Activated CD8-positive, alpha-beta memory T cell treated with anti-CD3 and anti-CD28 coated beads, Interleukin-2, amount 50 U/mL, for 1 hour (primary cell): ENCODE data around the gene YAE1.
A peak's percentile ranks its signal among the peaks of the same experiment; 100 is the strongest.

Source experiments
- DNase-seq: peaks from one replicate; pipeline ENCODE4 v3.0.0-alpha.2; 2020; ENCODE audit errors: extremely low read depth

Gene YAE1

DNA sequence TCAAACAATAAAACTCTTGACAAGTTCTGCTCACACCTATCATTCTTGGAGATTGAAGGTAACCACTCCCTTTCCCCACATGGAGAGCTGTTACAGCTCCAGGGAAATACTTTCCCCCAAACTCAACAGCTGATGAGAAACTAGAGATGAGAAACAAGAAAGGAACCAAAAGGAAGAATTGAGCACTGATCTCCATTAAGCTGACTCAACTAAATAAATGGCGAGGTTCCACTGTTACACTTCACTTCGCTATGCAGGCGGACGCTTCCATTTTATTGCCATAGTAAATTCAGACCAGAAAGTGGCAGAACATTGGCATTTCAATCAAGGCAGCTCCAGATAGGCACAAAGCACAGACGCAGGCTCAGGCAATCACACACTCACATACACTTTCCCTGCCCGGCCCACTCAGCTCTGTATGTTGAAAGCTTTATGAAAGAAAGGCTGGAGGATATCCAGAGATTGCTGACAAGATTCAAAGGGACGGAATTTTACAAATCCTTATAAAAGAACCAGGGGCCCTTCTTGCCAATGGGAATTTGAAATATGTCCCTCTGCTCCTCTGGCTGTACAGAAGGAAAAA is 11.5 kb upstream of the YAE1 start:
- no peak for DNase-seq

DNA sequence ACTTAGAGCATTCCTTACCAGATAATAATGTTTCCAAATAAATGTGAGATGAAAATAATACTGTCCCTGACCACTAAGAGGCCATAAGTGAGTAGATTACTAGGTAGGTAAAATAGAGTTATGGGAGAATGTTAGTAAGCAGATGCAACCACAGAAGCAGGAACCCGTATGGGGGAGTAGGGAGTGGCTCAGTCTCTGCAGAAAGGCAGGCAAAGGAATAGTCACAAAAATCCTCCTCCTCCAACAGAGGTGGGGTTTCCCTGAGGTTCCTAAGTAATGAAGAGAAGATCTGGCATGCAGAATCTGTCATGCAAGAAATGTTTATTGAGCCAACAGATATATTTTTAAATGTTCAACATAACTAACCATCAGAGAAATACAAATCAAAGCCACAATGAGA is 9.0 kb upstream of the YAE1 start:
- DNase-seq = no peak

DNA sequence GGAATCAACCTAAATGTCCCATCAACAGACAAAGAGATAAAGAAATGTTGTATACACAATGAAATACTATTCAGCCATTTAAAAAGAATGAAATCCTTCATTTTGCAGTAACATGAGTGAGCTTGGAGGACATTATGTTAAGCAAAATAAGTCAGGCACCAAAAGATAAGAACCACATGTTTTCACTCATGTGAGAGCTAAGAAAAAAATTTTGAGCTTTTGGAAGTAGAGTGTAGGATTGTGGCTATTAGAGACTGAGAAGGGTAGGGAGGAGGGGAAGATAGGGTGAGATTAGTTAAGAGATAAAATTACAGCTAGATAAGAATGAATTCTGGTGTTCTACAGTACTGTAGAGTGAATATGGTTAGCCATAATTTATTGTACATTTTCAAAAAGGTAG is 8.3 kb upstream of the YAE1 start:
- no peak for DNase-seq

GRCh38 chr7:39560408-39560807 is 5.8 kb upstream of the YAE1 start:
- no peak for DNase-seq

DNA sequence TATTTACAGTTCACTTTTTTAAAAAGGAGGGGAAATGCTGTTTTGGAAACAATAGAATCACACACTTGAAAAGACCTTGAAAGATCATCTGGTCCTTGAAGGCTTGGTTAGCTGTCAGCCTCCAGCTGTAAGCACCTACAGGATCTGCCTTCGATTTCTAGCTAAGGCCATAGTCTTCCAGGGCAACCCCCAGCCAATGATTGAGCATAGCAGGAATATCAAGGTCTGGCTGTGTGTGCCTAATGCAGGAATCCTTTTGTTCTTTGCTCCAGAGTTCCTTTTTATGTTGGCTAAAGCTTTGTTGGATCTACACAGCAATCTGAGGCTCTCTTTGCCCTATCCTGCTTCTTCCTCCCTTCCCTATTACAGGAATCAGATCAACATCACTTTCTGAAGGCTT is 5.2 kb upstream of the YAE1 start:
- no peak for DNase-seq

DNA sequence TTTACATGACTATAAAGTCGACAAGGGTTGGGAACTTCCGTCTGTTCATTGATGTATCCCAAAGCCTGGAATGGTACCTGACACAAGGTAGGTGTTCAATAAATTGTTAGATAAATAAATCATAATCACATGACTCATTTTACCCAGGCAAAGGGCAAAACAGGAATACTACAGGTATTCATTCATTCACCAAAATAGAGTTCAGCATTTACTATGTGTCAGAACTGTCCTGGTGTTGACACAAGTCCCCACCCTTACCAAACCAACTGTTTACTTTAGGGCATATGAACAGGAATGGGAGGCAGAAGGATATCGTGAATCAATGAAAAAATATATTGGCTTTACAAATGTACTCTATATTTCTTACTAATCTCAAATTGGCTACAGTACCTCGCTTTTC is 666 bp upstream of the YAE1 start:
- DNase-seq = no peak

- no peak for DNase-seq
Observed at GRCh38 chr7:39567294-39567693, 1.1 kb downstream of the YAE1 start.

DNA sequence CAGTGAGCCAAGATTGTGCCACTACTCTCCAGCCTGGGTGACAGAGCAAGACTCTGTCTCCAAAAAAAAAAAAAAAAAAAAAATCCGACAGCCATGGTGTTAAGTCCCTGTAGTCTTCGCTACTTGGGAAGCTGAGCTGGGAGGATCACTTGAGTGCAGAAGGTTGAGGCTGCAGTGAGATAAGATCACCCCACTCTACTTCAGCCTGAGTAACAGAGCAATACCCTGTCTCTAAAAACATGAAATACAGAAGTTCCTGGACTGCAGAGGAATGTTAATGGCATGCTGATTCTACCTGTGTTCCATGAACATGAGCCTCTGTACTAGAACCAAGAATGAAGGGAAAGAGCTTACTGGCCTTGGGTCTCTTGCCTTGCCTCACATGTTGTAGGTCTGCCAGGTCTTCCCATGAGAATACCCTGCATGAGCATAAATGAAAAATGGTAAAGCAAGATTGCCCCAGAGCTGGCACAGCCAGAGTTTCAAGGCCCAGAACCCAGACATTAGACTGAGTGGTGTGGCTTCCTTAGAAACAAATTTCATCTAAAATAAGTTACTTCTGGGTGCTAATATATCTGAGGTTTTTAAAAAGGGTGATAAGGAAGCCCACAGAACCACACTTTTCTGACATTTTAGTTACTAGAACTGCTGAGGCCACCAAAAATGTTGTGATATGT is 8.6 kb downstream of the YAE1 start:
- DNase-seq = no peak

DNA sequence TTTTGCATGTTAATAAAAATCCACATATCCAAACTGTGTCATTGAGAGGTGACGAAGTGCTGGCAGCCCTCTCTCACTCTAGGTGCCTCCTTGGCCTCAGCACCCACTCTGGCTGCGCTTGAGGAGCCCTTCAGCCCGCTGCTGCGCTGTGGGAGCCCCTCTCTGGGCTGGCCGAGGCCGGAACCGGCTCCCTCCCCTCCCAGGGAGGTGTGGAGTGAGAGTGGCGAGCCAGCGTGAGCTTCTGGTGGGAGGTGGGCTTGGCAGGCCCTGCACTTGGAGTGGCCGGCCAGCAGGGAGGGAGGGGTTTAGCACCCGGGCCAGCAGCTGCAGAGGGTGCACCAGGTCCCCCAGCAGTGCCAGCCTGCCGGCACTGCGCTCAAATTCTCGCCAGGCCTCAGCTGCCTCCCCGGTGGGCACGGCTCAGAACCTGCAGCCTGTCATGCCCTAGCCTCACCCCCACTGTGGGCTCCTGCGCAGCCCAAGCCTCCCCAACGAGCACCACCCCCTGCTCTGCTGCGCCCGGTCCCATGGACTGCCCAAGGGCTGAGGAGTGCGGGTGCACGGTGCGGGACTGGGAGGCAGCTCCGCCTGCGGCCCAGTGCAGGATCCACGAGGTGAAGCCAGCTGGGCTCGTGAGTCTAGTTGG is 11.1 kb downstream of the YAE1 start:
- no peak for DNase-seq

DNA sequence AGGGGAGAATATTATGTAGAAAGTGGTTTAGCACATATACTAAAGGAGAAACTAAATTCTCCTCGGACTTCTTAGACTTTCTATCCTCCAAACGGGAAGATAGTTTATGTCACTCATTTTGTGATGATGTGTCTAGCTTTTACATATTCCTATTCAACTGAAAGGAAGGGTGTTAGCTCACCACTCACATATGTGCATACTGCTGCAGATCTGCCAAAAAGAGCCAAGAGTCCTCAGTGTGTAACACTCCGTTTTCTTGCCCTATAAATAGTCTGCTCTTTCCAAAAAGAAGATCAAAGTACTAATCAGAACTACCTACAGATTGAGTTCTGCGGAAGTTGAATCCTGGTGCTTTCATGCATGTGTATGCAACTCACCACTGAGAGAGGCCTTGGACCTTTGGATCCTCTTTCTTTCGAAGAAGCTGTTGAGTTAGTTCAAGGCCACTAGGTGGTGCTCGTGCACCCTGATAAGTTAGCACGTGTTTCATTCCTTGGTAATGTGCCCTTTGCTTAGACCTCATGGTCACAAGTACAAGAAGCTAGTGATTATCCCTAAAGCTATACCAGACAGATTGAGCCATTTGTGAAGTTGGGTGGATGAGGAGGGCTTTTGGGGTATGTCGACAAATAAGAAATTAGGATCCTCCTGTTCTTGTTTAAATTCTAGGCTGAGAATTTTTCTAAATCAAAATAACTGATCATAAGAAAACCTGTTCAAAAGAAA is 14.1 kb downstream of the YAE1 start:
- peak; percentile 36 for DNase-seq

GRCh38 chr7:39582536-39582935 is 16.3 kb downstream of the YAE1 start:
- no peak for DNase-seq

GRCh38 chr7:39583539-39583938 is 17.3 kb downstream of the YAE1 start:
- no peak for DNase-seq

DNA sequence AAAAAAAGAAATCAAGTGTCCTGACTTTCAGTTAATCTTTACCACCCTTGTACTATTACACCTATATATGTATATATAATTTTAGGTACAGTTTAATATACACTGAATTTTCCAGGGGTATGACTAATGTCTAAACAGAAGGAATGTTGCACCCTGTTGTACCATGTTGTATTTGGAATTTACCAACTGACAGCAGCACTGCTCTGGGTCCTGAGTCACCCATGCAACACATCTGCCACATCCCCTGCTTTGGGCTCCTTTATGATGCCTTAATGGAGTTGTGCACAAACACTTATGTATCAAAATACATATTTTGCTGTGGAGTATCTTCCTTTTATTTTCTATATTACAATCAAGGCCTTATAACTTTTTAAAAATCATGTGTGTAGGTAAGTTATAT is 21.2 kb downstream of the YAE1 start:
- no peak for DNase-seq

- DNase-seq = no peak
Observed at GRCh38 chr7:39588416-39588815, 22.2 kb downstream of the YAE1 start.

DNA sequence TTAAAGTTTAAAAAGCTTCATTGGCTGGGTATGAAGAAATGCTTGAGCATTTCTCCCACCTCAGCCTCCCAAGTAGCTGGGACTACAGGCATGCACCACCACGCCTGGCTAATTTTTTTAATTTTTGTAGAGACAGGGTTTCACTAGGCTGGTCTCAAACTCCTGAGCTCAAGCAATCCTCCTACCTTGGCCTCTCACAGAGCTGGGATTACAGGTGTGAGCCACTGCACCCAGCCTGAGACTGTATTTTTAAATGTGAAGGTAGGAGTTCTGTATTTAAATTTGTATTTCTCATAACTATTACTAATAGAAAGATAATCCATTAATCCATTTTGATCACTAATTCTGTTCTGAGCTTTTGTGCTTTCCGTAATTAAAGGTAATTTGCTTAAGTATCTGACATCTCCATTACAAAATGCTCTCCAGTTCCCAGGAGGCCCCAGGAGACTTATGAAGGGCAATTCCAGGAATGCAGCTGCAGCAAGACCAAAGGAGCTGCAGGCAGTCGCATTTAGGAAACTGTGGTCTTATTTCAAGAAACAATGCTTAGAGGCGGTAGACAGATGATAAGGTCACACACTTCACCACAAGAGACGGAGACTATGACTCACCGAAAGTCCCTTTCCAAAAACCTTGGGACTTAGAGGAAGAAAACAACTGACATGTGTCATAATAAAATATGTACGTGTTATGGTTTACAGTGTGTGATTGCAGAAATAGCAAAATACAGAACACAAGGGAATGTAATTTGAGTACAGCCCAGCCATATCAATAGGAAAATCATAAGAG is 23.3 kb downstream of the YAE1 start:
- DNase-seq = peak; percentile 37

DNA sequence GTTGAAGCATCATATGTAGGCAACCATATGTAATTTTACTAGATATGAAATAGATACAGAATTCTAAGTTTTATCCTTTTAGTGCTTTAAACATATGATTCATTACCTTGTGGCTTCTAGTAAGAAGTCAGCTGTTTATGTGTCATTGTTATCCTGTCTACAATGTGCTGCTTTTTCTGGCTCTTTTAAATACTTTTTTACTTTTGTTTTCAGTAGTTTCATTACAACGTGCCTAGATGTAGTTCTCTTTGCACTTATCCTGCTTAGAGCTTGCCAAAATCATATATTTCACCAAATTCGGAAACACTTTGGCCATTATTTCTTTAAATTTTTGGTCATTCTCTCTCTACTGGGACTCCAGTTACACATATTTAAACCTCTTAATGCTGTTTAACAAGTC is 26.4 kb downstream of the YAE1 start:
- no peak for DNase-seq

- DNase-seq = no peak
Observed at GRCh38 chr7:39594988-39595620, 28.9 kb downstream of the YAE1 start.

DNA sequence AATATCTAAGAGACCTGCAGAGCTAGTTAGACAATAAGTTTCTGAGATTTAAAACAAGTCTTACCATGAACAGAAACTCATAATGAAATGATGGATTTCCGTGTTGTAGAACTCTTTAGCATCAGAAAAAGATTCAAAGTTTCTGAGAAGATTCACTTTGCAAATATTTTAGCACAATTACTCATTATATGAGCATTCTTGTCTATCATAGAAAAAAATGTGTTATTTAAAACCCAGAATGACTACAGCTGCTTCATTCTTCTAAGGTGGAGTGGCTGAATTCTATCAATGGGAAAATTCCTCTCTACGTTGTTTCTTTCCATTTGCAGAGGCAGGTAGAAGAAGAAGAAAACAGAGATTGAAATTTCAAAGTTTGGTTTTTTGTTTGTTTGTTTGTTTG is 36.1 kb downstream of the YAE1 start:
- no peak for DNase-seq

DNA sequence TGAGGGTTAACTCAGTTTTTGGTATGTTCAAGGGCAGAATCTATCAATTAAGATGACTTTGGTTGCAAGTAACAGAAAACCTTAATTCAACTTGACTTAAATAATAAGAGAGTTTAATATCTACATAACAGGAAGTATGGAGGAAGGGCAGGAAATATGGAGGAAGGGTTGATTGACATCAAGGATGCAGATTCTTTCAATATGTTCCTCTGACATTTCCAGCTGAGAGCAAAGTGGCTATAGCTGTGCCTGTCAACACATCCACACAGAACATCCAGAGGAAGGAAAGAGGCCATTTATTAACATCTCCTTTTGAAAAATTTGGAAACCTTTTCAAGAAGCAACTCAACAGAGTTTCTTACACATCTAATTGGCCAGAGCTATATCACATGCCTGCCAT is 37.7 kb downstream of the YAE1 start:
- DNase-seq = no peak

DNA sequence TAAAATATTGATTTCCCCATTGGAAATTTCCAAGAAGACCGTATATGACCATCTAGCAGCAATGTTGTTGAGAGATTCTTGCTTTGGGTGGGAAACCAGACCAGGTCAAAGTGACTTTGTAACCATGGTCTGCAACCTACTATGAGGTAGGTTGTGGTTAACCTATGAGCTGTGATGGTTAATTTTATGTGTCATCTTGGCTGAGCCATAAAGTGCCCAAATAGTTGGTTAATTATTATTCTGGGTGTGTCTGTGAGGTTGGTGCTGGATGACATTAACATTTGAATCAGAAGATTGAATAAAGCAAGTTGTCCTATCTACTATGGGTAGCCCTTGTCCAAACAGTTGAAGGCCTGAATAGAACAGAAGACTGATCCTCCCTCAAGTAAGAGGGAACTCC is 38.9 kb downstream of the YAE1 start:
- DNase-seq = no peak

GRCh38 chr7:39606352-39606751 is 40.1 kb downstream of the YAE1 start:
- DNase-seq = no peak

DNA sequence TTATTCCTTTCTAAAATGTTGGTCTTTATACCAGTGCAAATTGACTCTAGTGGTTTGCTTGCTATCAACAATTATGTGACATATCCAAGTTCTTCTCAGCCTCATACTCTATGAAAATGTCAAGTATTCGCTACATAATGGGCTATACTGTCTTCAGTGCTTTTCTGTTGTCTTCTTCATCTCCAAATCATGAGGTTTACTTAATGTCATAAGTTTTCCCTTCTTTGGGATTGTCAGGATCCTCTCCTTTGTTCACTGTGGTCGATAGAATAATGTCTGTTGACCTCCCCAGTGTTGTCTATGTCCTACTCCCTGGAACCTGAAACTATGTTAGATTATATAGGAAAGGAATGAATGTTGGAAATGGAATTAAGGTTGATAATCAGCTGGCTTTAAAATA is 40.7 kb downstream of the YAE1 start:
- DNase-seq = no peak
